Measurements from ENCODE around the gene POLDIP3. TPM values are rescaled to one million over a fixed set of nuclear protein-coding genes. Genes with fewer than 3 reads are reported as not detected.

The POLDIP3 gene
- total RNA-seq, 2 experiments from 2014 or later, result 71.4 to 74.7 TPM

Other genes starting within 250 kb of the POLDIP3 start
- gene NFAM1, start 182.5 kb downstream of the POLDIP3 start, total RNA-seq, result under 1 TPM; 0.05 to 0.63 TPM
- 10 to 100 TPM; 58.8 to 62.5 TPM for gene RRP7A, start 95.1 kb downstream of the POLDIP3 start, total RNA-seq
- under 1 TPM; 0.55 to 0.81 TPM for gene SERHL2, start 60.9 kb downstream of the POLDIP3 start, total RNA-seq
- gene ATP5MGL, start 25.7 kb upstream of the POLDIP3 start, total RNA-seq, result 1 to 10 TPM; 1.2 to 1.3 TPM
- gene CYB5R3, start 34.5 kb upstream of the POLDIP3 start, total RNA-seq, result 10 to 100 TPM; 68.4 to 74.3 TPM
- under 1 TPM; 0.58 to 0.63 TPM for gene A4GALT, start 106.0 kb upstream of the POLDIP3 start, total RNA-seq
- 10 to 100 TPM; 41.1 to 42.1 TPM for gene ARFGAP3, start 242.4 kb upstream of the POLDIP3 start, total RNA-seq

Measured in activated CD4-positive, alpha-beta memory T cell treated with anti-CD3 and anti-CD28 coated beads, Interleukin-2, amount 10 ng/mL, durations not matched to agents 7 days and 5 days (primary cell).